HG02970 (cell line): ENCODE results near the gene SRL.

Source experiments
- ATAC-seq: cut with Tn5 transposase; IDR thresholded peaks from one replicate; pipeline ENCODE4 v1.9.1; 2021; ENCODE audit warnings: mild to moderate bottlenecking, moderate library complexity, moderate number of reproducible peaks; ENCODE audit not compliant: unreplicated experiment, low FRiP score

The SRL gene

DNA sequence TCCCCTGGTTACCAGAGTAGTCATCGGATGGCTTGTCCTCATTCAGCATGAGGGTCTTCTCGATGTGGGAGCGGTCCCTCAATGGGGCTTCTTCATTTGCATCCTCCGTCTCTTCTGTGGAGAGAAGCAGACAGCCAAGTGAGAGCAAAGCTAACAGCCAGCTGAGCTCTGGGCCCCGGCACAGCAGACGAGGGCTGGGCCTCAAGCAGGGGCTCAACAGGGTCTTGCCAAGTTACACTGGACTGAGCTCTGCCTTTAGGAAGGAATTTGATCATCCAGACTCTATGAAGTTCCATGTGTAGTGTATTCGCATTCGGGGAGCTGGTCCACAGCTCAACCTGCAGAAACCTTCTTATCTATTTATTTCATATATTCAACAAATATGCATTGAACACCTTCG lies 37.4 kb downstream of the SRL start:
- no peak for ATAC-seq

GRCh38 chr16:4203748-4204147 lies 38.1 kb downstream of the SRL start:
- ATAC-seq: no peak

GRCh38 chr16:4202615-4203345 lies 39.1 kb downstream of the SRL start:
- ATAC-seq: no peak

- ATAC-seq: no peak
Observed at GRCh38 chr16:4200781-4201137, 41.1 kb downstream of the SRL start.

GRCh38 chr16:4200000-4200780 lies 41.7 kb downstream of the SRL start:
- no peak for ATAC-seq

DNA sequence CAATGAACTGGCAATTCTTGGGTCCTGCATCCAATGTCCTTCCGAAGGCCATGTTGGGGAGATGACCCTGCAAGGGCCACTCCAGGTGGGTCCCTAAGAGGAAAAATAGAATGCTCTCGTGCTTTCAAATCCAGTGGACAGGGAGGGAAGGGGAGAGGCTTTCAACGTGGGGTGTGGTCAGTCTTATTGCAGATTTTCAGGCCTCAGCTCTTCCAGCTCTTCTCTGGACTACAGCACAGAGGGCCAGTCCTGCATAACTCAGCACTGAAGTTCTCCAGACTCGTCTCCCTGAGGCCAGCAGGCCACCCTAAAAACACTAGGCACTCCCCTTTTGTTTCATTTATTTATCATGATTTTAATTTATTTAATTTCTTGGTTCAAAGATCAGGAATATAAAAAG lies 43.1 kb downstream of the SRL start:
- no peak for ATAC-seq

- ATAC-seq: no peak
Observed at GRCh38 chr16:4194661-4195060, 47.2 kb downstream of the SRL start.

DNA sequence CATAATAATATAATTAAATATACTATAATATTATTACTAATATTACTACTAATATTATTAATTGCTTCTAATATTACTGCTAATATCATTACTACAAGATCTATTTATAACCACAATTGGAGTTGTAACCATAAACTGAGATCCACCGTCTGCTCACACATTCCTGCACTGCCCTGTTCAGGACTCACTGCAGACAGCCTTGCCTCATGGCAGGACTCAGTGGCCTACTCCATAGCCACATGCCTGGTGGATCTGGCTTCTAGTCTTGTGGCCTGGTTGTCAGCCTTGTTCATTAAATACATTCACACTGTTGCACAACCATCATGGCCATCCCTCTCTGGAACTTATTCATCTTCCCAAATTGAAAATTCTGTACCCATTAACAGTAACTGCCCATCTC lies 48.0 kb downstream of the SRL start:
- ATAC-seq: no peak

DNA sequence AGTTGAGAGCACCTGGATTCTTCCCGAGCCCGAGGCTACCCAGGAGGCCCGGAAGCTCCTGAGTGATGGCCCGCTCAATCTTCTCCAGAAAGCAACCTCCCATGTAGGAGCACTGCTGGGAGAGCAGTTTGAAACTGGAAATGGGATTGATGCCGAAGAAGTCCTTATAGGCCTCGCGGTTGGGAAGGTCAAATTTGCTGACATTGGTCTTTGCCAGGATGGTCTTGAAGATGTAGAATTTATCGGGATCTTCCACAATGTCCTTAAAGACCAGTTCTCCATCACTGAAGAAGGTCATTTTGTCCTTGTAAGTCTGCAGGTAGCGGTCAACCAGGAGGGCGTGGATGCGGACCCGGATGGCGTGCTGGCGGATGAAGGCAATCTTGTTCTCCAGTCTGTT lies 49.7 kb downstream of the SRL start:
- no peak for ATAC-seq

GRCh38 chr16:4190712-4191333 lies 51.1 kb downstream of the SRL start:
- no peak for ATAC-seq

DNA sequence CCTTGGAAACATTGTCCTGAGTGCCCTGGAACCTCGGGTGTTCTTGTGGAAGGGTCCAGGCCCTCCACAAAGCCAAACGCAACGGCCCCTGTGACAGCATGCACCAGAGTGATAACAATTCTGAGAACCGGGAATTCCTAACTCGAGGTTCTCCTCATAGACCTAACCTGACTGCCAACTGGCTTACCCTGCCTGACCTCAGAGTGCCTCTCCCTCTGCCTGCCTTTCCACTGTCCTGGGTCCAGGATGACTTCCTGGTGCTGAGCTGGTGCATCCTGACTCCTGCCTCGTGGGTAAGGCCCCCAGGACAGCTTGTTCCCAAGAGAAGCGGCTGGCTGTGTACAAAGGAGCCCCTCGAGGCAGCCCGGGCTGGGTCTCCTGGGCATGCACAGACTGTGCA lies 51.8 kb downstream of the SRL start:
- ATAC-seq: no peak

GRCh38 chr16:4184038-4184702 lies 57.7 kb downstream of the SRL start:
- no peak for ATAC-seq

DNA sequence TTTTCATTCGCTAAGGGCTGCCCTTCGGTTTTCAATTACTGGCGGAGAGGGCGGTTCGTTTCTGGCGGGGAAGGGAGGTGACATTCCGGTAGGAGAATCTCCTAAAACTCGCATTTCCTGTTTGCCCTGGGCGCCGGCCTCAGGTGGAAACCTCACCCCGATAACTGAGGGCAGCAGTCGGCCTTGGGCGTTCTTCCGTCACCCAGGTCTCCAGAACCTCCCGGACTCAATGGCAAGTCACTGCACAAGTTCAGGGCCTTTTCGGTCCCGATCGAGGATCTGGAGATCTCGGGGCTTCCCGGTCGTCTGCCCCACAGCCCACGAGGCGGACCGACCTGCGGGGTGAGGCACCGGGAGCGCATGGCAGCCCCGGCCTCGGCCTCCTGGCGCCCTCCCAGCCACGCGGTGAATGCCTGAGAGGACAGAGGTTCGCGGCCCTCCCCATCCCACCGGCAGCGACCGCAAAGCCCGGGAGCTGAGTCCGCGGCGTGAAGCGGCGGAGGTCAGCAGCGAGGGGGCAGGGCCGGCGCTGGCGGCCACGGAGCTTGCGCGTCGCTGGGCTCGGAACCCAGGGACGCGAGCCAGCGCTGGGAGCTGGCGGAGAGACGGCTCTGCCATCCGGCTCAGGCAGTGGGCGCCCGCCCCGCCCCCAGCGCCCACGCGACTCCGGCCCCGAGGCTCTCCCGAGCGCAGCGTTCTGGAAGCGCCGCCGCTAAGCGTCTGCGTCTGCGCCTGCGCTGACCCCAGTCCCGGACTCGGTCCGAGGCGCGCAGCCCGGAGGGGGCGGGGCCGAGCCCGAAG lies 58.4 kb downstream of the SRL start:
- ATAC-seq: peak; percentile 75

DNA sequence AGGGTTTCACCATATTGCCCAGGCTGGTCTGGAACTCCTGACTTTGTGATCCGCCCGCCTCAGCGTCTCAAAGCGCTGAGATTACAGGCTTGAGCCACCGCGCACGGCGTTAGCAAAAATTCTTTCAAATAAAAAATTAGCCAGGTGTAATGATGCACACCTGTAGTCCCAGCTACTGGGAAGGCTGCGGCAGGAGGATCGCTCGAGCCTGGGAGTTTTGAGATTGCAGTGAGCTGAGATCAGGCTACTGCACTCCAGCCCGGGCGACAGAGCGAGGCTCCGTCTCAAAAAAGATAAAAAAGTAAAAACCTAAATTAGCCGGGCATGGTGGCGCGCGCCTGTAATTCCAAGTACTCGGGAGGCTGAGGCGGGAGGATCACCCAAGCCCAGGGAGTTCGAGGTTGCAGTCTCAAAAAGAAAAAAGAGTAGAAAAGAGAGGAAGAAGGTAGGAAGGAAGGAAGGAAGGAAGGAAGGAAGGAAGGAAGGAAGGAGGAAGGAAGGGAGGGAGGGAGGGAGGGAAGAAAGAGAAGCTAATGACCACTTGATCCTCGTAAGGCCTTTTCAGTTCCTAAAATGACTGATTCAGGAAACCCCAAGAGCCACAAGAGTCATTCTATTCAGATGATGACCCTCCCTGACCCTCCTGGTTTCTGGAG lies 59.2 kb downstream of the SRL start:
- no peak for ATAC-seq

GRCh38 chr16:4180511-4180910 lies 61.4 kb downstream of the SRL start:
- no peak for ATAC-seq

DNA sequence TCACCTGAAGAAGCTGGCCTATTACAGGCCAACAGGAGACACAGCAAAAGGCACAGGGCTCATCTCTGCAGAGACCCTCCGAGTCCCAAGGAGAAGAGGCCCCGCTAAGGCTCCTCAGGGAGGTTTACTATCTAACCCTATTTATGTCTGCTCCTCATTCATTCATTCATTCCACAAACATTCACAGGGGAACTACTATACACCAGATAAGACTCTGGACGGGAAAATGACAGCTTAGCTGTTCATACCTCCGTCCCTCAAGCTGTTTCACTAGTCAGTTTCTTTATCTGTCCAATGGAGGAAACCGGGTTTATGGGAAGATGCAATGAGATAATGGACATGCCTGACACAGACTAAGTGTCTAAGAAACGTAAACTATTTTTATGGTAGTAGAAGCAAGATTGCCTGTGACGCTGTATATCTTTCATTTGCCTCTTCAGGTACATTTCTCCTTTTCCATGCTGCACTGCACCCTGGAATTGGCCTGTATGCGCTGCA lies 62.1 kb downstream of the SRL start:
- ATAC-seq: no peak

DNA sequence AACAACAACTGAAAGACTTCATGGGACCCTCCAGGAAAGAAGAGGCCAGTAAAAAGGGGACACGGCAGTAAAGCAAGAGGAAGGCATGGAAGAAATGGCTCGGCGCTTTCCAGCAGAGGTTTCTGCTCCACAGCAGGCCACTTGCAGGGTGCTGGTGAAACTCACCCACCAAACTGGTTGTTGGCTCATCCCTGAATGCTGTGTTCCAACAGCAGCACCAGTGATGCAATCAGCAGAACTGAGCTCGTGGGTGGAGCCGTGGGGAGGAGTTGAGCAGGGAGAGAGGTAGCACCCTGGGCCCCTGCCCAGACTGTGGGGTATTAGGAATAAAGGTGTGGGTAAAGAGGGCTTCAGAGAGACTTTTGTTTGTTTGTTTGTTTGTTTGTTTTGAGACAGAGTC lies 62.9 kb downstream of the SRL start:
- ATAC-seq: no peak

DNA sequence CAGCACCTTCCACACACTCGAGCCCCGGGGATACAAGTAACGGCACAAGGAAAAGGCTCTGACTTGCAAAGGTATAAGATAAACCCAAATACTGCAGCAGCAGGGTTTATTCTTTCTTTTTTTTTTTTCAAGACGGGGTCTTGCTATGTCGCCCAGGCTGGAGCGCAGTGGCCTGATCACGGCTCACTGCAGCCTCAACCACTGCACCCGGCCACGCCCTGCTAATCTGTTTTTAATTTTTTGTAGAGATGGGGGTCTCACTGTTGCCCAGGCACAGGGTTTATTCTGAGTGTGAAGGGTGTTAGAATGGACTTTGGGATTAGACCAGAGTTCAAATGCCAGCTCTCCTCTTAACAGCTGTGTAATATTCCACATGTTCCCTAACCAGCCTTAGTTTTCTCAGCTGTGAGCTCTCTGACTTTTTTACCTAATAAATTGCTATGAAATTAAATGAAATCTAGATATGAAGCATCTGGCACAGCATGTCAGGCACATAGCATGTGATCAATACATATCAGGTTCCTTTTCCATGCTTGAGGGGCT lies 63.3 kb downstream of the SRL start:
- no peak for ATAC-seq

GRCh38 chr16:4176906-4177417 lies 64.9 kb downstream of the SRL start:
- no peak for ATAC-seq
